Sigmoid colon (tissue), 7 donors: Measurements from ENCODE around the gene TMEM94. TPM values are rescaled to one million over a fixed set of nuclear protein-coding genes. Genes with fewer than 3 reads are reported as not detected.
A peak's percentile ranks its signal among the peaks of the same experiment; 100 is the strongest.

Source experiments
- DNase-seq: peaks from one replicate; pipeline ENCODE4 v3.0.0-alpha.2; 2019
- H3K27ac ChIP-seq, 4 donors: fragments of 200-600 bp; sonication (generic); one replicate each; pipeline ENCODE4 v1.5.1; 2016 to 2019; ENCODE audit warnings: mild to moderate bottlenecking in 1 of 4
- H3K27me3 ChIP-seq, 3 donors: fragments of 200-600 bp; sonication (generic); one replicate each; pipeline ENCODE4 v1.5.1; 2019; ENCODE audit warnings: mild to moderate bottlenecking in 1 of 3
- H3K36me3 ChIP-seq, 4 donors: fragments of 200-600 bp; sonication (generic); one replicate each; pipeline ENCODE4 v1.5.1; 2016 to 2019
- H3K4me1 ChIP-seq, 4 donors: fragments of 200-600 bp; sonication (generic); one replicate each; pipeline ENCODE4 v1.5.1; 2017 to 2019
- H3K4me3 ChIP-seq, 4 donors: fragments of 200-600 bp; sonication (generic); one replicate each; pipeline ENCODE4 v1.5.1; 2017 to 2019; ENCODE audit warnings: mild to moderate bottlenecking in 2 of 4, moderate library complexity in 1 of 4
- H3K9me3 ChIP-seq, 4 donors: fragments of 200-600 bp in 3 of 4; sonication (generic) in 3 of 4; one replicate each; pipeline versions ENCODE4 v1.5.1 to v1.6.1; 2013 to 2019
- CTCF ChIP-seq, 4 experiments: fragments of 450-650 bp in 3 of 4; fragments of 200-600 bp in 1 of 4; IDR thresholded peaks; one replicate each; pipeline ENCODE4 v1.5.1; 2016 to 2019; ENCODE audit warnings: antibody characterized with exemption in 4 of 4, mild to moderate bottlenecking in 3 of 4, moderate library complexity in 2 of 4
- EP300 ChIP-seq, 4 donors: sonication (generic); formaldehyde crosslinking; IDR thresholded peaks; one replicate each; pipeline ENCODE4 v1.6.1; 2017; ENCODE audit warnings: antibody characterized with exemption in 4 of 4
- POLR2A ChIP-seq, 2 donors: fragments of 450-650 bp; IDR thresholded peaks; one replicate each; pipeline ENCODE4 v1.6.1; 2016; ENCODE audit warnings: antibody characterized with exemption in 2 of 2, mild to moderate bottlenecking in 2 of 2, moderate library complexity in 2 of 2
- POLR2AphosphoS5 ChIP-seq, 4 donors: sonication (generic); formaldehyde crosslinking; IDR thresholded peaks; one replicate each; pipeline ENCODE4 v1.6.1; 2017; ENCODE audit warnings: antibody characterized with exemption in 4 of 4
- WGBS, 2 donors: extraction: QIAGEN DNeasy Blood & Tissue Kit; methylation state at CpG; one replicate each; pipeline ENCODE4 v1.1.7; 2013; 5-methylcytosine and 5-hydroxymethylcytosine counted together
- intact Hi-C: fragments of 100-400 bp; cut with DNase I; formaldehyde crosslinking; loops from one replicate; pipeline ENCODE4 v1.15.1; 2023
- polyA plus RNA-seq, 3 donors: library from polyadenylated mRNA; stranded (reverse); fragments of 200-250 nt; gene quantifications; one replicate each; pipeline ENCODE4 v1.2.3, GENCODE V29; 2013
- total RNA-seq, 4 donors: library from RNA; depleted of rRNA; stranded (reverse); fragments of >200 nt; gene quantifications; one replicate each; pipeline ENCODE4 v1.1.0, GENCODE V29; 2016
- donor health status: healthy with polysubstance abuse.
- donor health status: Bipolar disorder and iron deficiency.
- donor health status: healthy.

Gene TMEM94
- total and polyA plus RNA-seq, 7 donors, result 6.2 to 74.8 (median 31.3) TPM

DNA sequence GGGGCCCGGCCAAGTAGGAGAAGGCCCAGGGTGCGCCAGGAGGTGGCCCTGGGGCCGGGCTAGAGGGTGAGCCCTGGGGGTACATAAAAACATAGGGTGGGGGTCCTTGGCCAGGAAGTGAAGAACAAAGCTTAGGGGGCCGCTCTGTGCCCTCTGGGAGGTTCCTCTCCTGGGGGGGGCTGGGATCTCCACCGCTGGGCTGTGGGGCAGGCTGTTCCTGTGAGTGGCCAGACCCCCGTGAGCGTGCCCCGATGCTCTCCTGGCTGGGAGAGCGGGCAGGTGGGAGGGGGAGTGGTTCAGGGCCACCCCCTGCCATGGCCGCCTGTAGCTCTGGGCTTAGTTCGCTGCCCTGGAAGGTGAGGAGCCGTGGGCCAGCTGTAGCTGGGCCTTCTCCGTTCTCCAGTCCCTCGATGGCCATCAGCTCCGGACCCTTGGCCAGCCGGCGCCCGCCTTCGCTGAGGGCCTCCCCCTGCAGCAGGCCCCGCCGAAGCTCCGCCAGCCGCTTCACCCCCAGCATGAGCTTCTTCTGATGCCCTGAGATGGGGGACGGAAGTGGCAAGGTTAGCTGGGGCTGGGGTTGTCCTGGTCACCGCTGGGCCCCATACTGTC, 46.4 kb downstream of the TMEM94 start:
- peaks cover 0 to 40% (median 21%) of the 10 kb centered on the region in 4 donors for H3K4me1 ChIP-seq
- H3K36me3 ChIP-seq, result peaks cover 0 to 69% (median 41%) of the 10 kb centered on the region in 4 donors
- no peak for TF ChIP-seq EP300 (IDR thresholded peaks at IDR 0.05)
- TF ChIP-seq POLR2A (IDR thresholded peaks at IDR 0.05), result no peak
- TF ChIP-seq POLR2AphosphoS5 (IDR thresholded peaks at IDR 0.05), result no peak
- TF ChIP-seq CTCF (IDR thresholded peaks at IDR 0.05), result no peak
- peak overlapping the region in 2 of 4 donors; percentile 2 to 60 for H3K27ac ChIP-seq
- intact Hi-C loops, result no loop called here
- 93 to 94% methylated on average over 25 of the region's 25 CpGs for WGBS, 2 donors
- no peak for DNase-seq
- no peaks in the 10 kb centered on the region for H3K9me3 ChIP-seq
- no peak overlapping the region for H3K4me3 ChIP-seq
- no peaks in the 10 kb centered on the region for H3K27me3 ChIP-seq

DNA sequence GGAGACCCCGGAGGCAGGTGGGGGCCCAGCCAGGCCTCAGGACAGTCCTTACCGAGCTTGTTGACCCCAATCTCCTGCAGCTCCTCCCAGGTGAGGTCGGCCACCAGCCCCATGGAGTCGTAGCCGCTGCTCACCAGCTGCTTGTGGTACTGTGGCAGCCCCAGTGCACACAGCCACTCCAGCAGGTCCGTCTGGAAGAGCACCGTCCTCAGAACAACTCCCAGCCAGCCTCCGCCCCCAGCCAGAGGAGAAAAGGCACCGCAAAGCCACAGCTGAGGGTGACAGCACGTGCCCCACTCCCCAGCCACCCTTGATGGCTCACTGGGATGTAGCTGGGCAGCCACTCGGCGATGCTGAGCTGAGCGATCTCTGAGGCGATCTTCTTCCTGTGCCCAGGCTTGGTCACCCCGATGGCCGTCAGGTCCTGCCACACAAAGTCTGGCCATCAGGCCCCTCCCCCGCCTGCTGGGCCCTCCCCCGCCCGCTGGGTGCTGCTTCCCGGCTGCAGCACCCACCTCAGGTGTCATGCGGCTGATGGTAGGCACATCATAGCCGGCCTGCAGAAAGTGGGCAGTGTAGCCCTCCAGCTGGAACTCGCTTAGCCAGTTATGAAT, 47.0 kb downstream of the TMEM94 start:
- H3K27ac ChIP-seq, result peak overlapping the region in 1 of 4 donors; percentile 2
- H3K4me1 ChIP-seq, result peaks cover 0 to 45% (median 26%) of the 10 kb centered on the region in 4 donors
- intact Hi-C loops, result no loop called here
- no peak for DNase-seq
- H3K27me3 ChIP-seq, result no peaks in the 10 kb centered on the region
- 86 to 88% methylated on average over 23 of the region's 23 CpGs for WGBS, 2 donors
- peaks cover 0 to 64% (median 36%) of the 10 kb centered on the region in 4 donors for H3K36me3 ChIP-seq
- H3K4me3 ChIP-seq, result no peak overlapping the region
- no peaks in the 10 kb centered on the region for H3K9me3 ChIP-seq
- no peak for TF ChIP-seq EP300 (IDR thresholded peaks at IDR 0.05)
- TF ChIP-seq POLR2AphosphoS5 (IDR thresholded peaks at IDR 0.05), result no peak
- no peak for TF ChIP-seq POLR2A (IDR thresholded peaks at IDR 0.05)
- no peak for TF ChIP-seq CTCF (IDR thresholded peaks at IDR 0.05)

GRCh38 chr17:75503976-75504346, 47.5 kb downstream of the TMEM94 start:
- Histone ChIP-seq H3K36me3 (peaks cover 0 to 64% (median 36%) of the 10 kb centered on the region in 4 donors), H3K9me3 (no peaks in the 10 kb centered on the region), H3K27ac (no peak overlapping the region), H3K4me1 (peaks cover 0 to 45% (median 30%) of the 10 kb centered on the region in 4 donors), H3K4me3 (no peak overlapping the region), H3K27me3 (no peaks in the 10 kb centered on the region)
- no peak for DNase-seq
- TF ChIP-seq CTCF (IDR thresholded peaks at IDR 0.05) (no peak), EP300 (IDR thresholded peaks at IDR 0.05) (no peak), POLR2AphosphoS5 (IDR thresholded peaks at IDR 0.05) (no peak), POLR2A (IDR thresholded peaks at IDR 0.05) (no peak)
- 68 to 78% methylated on average over 13 of the region's 13 CpGs for WGBS, 2 donors
- intact Hi-C loops, result no loop called here

DNA sequence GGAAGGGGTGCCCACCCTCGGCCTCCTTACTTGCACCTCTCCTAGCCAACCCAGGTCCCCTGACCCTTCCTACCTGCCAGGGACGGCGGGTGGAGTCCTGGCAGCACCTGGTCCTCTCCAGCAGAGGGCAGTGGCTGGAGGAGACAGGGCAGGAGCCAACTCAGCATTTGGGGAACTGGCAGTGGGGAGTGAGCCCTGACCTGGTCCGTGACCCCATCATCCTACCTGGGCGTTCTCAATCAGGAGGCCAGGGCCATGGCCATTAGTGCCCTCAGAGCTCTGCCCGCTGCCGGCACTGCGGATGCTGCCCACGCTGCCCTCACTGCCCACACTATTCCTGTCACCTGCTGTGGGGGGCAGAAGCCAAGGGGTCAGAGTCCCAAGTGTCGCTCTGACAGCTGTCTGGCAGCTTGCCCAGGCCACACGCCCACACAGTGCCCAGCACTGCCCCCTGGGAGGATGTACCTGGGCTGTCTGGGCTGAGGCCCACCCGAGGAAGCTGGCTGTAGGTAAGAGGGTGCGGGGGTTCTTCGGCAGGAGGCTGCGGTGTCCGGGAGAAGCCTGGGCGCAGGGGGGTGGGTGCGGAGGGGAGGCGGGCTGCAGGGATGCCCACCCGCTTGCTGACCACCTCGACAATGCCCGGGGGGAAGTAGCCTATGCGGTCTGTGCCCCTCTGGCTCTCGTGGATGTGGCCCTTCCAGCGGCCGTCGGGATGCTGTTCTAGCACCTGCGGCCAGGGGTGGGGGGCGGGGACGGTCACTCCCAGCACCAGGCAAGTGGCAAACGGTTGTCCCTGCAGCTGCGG, 48.1 kb downstream of the TMEM94 start:
- Histone ChIP-seq H3K4me3 (no peak overlapping the region), H3K27me3 (no peaks in the 10 kb centered on the region), H3K9me3 (no peaks in the 10 kb centered on the region), H3K36me3 (peaks cover 0 to 64% (median 36%) of the 10 kb centered on the region in 4 donors), H3K4me1 (peaks cover 0 to 45% (median 33%) of the 10 kb centered on the region in 4 donors), H3K27ac (peak overlapping the region in 1 of 4 donors; percentile 38)
- TF ChIP-seq EP300 (IDR thresholded peaks at IDR 0.05) (no peak), CTCF (IDR thresholded peaks at IDR 0.05) (peak in 2 of 4 experiments; percentile 24 to 33)
- DNase-seq, result no peak
- intact Hi-C loops, result no loop called here
- WGBS, 2 donors, result 71 to 78% methylated on average over 32 of the region's 32 CpGs
